GM12874 (cell line): ENCODE data around the gene PSORS1C2.

Experiments
- TF ChIP-seq, protein P1 (sequence below): IDR thresholded peaks from 2 replicates; pipeline ENCODE4 v1.5.1; 2011; ENCODE audit warnings: low read depth, mild to moderate bottlenecking, control low read depth, low read length, moderate library complexity; ENCODE audit not compliant: insufficient read depth

Gene PSORS1C2

DNA sequence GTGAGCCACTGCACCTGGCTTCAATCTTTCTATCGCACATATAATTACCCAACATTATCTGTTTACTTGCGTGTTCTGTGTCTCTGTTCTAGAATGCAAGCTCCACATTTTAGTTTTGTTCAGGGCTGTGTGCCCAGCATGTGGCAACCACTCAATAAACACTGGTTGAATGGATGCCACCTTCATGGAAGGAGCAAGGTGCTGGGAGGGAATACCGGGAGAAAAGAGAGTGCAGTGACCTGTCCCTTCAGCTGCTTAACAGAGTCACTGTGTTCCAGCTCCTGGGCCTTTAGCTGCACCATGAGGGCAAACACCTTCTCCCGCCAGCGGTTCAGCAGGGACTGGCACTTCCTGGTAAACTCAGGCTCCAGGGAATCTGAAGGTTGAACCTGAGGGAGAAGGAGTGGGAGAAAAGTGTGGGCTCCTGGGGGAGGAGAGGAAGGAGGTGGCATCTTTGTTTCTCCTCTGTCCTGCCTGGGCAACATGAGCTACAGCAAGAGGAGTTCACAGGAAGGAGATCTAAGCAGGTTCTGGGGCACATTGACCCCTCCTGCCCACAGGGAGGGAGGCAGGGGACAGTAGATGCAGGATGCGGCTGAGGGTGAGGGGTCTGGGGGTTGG, 11.1 kb upstream of the PSORS1C2 start:
- TF ChIP-seq, protein P1, sequence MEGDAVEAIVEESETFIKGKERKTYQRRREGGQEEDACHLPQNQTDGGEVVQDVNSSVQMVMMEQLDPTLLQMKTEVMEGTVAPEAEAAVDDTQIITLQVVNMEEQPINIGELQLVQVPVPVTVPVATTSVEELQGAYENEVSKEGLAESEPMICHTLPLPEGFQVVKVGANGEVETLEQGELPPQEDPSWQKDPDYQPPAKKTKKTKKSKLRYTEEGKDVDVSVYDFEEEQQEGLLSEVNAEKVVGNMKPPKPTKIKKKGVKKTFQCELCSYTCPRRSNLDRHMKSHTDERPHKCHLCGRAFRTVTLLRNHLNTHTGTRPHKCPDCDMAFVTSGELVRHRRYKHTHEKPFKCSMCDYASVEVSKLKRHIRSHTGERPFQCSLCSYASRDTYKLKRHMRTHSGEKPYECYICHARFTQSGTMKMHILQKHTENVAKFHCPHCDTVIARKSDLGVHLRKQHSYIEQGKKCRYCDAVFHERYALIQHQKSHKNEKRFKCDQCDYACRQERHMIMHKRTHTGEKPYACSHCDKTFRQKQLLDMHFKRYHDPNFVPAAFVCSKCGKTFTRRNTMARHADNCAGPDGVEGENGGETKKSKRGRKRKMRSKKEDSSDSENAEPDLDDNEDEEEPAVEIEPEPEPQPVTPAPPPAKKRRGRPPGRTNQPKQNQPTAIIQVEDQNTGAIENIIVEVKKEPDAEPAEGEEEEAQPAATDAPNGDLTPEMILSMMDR = no peak

DNA sequence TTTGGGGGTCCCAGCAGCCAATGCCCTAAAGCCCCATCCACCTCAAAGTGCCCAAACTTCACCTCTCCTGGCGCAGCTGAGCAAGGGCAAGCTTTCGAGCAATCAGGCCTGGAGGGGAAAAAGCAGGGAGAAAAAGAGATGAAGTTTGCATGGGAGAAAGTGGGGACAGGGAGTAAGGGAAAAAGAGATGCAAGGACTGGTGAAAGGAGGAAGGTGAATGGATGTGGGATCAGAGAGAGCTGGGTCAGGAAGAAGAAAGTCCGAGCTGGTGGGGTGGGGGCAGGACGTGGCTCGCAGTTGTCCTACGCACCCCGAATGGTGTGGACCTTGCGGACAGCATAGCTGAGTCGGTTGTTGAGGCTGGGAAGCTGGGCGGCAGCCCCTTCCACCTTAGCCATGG, 6.5 kb upstream of the PSORS1C2 start:
- TF ChIP-seq, protein P1 = no peak

DNA sequence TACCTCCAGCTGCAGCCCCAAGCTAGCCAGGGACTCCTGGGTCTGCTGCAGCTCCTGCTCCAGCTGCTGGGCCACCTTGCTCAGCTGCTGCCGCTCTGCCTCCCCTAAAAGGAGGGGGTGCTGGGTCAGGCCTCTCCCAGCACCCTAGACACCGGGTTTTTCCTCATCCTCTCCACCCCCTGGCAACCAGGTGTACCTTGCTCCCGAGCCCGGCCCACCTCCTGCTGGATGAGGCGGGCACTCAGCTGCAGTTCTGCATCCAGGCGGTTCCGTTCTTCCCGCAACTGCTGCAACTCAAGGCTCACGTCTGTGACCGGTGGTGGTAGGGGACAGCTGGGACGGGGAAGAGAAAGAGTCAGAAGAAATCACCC, 6.1 kb upstream of the PSORS1C2 start:
- TF ChIP-seq, protein P1 = no peak

DNA sequence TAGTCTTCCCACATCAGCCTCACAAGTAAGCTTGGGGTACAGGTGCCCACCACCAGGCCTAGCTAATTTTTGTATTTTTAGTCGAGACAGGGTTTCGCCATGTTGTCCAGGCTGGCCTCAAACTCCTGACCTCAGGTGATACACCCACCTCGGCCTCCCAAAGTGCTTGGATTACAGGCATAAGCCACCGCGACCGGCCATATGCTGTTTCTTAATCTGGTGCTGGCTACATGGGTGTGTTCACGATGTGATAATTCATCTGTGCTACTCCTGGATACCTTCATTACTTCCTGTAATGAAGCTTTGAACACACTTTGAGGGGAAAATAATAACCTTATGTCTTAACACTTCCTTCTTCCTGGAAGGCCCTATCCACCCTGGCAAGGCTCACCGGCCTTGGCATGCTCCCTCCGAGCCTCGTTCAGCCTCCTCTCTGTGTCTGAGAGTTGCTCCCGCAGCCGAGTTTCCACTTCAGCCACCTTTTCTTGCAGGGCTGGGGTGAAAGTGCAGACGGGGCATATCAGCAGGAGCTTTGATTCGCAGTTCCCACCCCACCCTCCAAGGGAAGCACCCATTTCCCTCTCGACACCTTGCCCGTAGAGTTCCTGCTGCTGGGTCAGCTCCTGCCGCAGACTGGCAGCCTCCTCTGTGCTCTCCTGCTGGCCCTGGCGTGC, 5.6 kb upstream of the PSORS1C2 start:
- TF ChIP-seq, protein P1 = no peak

DNA sequence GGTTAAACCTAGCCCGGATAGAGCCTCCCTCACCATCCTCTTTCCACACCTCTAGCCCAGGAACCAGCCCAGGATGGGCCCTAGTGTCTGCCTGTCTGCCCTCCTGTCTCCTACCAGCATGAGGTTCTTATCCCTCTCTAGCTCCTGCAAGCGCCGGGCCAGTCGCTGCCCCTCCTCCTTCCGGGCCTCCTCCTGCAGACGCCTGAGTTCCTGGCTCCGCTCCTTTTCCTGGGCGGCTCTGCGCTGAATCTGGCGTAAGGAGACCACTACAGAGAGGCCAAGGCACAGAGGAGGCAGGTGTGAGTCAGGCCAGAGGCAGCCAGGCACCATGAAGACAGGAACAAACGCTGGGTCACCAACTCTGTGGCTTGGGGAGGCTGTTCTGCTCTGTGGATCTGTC, 4.3 kb upstream of the PSORS1C2 start:
- TF ChIP-seq, protein P1 = no peak

DNA sequence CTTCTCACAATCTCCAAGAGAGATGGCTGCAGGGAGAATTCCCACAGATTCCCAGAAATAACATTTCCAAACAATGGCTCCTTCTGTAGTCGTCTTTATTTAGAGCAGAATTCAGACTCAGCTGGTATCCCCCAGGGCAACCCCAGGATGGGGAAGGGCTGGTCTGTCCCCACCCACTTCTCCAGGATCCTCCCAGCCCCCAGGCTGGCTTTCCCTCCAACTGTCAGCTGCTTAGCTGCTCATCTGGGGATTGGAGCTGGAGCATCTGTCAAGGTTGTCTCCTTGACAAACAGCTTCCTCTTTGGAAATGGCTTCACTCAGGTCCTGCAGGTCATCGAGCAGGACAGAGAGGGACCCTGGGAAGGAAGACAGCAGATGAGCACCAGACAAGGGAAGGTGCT, 3.5 kb upstream of the PSORS1C2 start:
- TF ChIP-seq, protein P1 = no peak

DNA sequence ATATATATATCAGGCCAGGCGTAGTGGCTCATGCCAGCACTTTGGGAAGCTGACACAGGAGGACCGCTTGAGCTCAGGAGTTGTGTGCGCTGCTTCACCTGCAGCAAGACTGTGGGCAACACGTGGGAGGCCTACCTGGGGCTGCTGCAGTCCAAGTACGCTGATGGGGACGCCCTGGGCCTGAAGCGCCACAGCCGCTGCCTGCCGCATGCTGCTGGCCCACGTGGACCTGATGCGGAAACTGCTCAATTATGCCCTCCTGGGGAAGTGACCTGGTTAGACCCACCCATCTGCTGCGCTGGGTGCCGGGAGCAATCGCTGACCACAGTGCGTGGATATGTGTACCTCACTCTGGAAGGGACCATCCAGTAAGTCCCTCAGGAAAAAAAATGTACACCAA, 1.8 kb upstream of the PSORS1C2 start:
- TF ChIP-seq, protein P1 = no peak
